ENCODE results near the gene OR4D10. TPM values are rescaled to one million over a fixed set of nuclear protein-coding genes. Genes with fewer than 3 reads are reported as not detected.
"Not testable (repeated sequence)": the region's sequence is repeated elsewhere in the genome, so short reads cannot be mapped to it uniquely, and the experiment has no call there.

OR4D10 gene
- total RNA-seq, result not detected

DNA sequence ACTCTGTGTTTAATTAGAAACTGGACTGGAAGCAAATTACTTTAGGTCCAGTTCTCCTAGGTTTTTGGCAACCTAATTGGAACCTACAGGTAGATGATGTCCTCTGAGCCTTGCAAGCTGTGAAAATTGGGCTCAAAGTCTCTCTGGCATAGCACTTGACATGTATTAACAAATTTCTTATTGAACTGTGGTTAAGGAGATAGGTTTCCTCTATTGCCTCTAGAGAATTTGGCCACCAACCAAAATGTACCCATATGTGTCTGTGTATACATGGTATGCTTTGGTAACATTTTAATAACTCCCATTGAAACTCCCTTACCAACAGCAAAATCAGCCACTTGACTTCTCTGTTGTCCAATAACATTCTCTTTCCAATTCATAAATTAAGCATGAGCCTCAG lies at the start of gene OR4D10:
TSS of gene OR4D10 (plus strand) at position 301 of the 400 bp plus-strand sequence. CDS start 4,115 bp downstream, outside the sequence.
- DNase-seq (ENCODE audit: low spot score), result no peak

DNA sequence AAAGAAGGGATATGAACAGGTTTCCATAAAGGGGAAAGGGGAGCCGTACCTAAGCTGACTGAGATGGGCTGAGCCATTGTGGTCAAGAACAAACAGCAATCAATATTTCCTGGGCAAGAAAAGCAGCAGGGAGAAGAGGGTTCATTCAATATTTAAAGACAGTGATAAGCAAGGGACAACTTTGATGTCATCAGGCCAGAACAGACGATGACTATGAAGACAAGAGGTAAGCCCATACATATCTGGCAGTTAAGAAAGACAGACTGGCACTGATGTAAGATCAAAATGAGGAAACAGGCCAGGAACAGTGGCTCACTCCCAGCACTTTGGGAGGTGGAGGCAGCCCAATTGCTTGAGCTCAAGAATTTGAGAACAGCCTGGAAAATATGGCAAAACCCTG lies 49.3 kb upstream of the OR4D10 start:
- DNase-seq (ENCODE audit: low spot score), result no peak

DNA sequence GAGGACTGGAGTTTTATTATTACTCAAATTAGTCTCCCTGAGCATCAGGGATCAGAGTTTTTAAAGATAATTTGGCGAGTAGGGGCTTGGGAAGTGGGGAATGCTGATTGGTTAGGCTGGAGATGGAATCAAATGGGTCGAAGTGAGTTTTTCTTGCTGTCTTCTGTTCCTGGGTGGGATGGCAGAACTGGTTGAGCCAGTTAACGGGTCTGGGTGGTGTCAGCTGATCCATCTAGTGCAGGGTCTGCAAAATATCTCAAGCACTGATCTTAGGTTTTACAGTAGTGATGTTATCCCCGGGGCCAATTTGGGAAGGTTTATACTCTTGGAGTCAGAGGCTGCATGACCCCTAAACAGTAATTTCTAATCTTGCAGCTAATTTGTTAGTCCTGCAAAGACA lies 48.0 kb upstream of the OR4D10 start:
- no peak for DNase-seq (ENCODE audit: low spot score)

DNA sequence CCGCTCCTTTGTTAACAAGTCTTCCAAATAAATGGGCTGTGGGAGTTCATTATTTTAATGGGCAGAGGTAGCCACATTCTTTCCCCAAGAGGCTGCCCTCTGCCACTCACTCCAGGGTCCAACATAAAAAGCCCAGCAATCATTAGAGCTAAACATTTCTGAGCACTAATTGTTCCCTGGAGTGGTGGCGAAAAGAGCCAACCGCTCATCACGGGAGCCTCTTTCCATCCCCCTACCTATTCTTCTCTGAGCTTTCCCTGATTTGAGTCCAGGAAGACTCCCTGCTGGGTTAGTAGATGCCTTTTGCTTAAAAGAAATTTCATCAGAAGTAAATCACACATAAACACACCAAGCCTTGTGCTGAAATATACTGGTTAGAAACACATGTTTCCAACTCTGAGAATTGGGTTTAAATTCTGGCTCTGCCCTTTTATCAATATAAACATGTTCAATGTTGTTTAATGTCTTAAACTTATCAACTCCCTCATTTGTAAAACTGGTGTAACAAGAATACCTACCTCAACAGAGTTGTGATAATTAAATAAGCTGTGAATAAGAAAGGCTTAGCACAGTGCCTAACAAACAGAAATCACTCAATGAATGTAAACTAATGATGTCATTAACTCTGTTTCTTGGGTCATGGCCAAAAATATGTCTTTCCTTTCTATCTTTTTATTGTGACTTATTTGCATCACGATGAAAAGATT lies 46.6 kb upstream of the OR4D10 start, which contains the start of gene OR5A2:
TSS of gene OR5A2 (minus strand) at position 53 of the 707 bp plus-strand sequence. CDS start 3,460 bp downstream, outside the sequence.
- DNase-seq (ENCODE audit: low spot score), result no peak

DNA sequence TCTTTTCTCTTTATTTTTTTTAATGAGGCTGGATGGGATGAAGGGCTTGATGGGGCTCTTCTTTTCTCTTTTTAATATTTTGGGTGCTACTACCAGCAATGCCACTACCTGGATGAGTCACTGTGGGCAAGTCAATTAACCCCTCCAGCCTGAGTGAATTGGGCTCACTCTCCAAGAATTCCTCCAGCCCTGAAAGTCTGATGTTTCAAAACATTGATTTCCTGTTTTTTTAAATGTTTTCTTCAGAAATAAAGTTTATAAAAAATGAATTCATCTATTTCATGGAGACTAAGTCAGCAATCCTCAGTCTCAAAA lies 46.1 kb upstream of the OR4D10 start:
- no peak for DNase-seq (ENCODE audit: low spot score)

DNA sequence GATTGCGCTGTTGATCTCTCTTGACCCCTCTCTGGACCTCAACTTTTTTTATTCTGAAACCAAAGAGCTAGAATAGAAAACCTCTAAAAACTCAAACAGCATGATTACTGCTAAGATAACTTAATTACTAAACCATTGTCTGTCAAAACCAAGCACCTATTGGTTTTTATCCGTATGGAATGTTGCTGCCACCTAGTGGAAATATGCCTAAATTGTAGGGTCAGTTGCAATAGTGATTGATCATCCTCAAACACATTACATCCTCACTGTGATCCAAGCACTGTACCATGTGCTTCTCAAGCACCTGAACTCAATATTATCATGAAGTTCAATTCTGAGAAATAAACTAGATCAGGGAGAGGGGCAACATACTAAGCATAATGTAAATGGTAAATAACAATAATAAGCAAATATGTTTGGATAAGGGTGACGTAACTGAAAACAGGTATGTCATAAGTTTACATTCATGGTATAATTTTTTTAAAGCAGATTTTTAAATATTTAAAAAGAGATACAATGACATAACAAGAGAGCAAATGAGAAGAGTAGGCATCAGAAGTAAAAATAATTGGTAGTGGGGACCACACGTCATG lies 43.1 kb upstream of the OR4D10 start:
- DNase-seq (ENCODE audit: low spot score), result no peak

DNA sequence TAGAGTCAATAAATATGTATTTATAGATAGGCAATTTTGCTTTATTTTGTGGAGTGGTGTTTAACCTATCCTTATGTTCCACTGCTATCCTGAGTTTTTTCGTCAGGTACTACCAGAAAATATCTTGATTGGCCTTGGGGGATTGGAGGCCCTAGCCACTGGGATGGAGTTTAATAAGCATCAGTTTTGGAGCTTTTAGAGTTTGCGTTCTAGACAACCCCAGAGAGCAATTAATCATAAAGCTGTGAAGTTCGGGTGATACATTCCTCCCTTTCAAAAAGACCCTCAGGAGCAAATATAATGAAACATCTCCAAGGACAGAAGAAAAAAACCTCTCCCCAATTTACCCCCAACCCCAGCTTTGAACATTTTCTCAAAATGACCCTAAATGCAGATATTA lies 36.9 kb upstream of the OR4D10 start, which contains the start of gene OR5A1:
TSS of gene OR5A1 (plus strand) at position 301 of the 400 bp plus-strand sequence. CDS start 6,700 bp downstream, outside the sequence.
- no peak for DNase-seq (ENCODE audit: low spot score)

DNA sequence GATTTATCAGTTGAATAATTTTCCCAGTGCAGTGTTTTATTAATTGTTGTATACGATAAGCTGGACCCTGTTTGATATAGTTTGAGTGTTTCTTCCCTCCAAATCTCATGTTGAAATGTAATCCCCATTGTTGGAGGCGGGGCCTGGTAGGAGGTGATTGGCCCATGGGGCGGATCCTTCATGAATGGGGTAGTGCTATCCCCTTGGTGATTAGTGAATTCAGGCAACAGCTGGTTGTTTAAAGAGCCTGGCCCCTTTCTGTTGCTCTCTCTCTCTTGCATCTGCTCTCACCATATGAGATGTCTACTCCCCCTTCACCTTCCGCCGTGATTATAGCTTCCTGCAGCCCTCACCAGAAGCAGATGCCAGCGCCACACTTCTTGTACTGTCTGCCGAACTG lies 35.3 kb upstream of the OR4D10 start:
- no peak for DNase-seq (ENCODE audit: low spot score)

DNA sequence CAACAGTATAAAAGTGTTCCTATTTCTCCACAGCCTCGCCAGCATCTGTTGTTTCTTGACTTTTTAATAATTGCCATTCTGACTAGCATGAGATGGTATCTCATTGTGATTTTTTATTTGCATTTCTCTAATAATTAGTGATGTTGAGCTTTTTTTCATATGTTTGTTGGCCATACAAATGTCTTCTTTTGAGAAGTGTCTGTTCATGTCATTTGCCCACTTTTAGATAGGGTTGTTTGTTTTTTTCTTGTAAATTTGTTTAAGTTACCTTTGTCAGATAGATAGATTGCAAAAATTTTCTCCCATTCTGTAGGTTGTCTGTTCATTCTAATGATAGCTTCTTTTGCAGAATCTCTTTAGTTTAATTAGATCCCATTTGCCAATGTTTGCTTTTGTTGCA lies 27.5 kb upstream of the OR4D10 start:
- DNase-seq (ENCODE audit: low spot score), result not testable (repeated sequence)

DNA sequence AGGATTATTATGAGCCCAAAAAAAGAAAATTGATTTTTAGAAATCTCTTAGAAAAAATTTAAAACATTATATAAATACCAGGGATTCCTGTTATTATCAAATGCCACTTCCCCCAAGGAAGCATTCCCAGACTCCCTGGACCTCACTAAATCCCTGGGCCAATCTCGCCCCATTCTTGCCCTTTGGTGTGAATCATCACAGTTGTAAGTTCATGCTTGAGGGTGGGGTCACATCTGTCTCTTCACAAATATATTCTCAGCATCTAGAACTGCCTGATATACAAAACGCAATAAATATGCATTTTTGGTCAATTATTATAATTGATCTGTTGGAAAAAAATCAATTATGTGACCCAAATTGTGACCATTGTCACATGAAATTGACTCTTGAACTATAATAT lies 24.6 kb upstream of the OR4D10 start:
- DNase-seq (ENCODE audit: low spot score), result no peak

DNA sequence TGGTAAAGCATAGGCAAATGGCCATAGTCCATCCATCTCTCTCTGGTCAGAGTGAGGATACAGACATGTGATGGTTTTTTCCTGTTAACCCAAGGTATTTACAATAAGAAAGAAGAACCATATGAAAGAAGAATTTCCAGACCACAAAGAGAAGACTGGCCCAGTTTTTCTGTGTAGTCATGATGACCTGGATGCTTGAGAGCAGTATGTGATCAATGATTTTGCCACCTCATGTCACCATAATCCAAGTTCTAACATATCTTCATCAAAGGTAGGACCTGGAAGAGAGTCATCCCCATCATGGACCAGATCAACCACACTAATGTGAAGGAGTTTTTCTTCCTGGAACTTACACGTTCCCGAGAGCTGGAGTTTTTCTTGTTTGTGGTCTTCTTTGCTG lies 16.5 kb upstream of the OR4D10 start, which contains the start of gene OR4D6:
TSS of gene OR4D6 (plus strand) at position 301 of the 400 bp plus-strand sequence. CDS start at position 301, 0 bp downstream.
- DNase-seq (ENCODE audit: low spot score), result no peak

DNA sequence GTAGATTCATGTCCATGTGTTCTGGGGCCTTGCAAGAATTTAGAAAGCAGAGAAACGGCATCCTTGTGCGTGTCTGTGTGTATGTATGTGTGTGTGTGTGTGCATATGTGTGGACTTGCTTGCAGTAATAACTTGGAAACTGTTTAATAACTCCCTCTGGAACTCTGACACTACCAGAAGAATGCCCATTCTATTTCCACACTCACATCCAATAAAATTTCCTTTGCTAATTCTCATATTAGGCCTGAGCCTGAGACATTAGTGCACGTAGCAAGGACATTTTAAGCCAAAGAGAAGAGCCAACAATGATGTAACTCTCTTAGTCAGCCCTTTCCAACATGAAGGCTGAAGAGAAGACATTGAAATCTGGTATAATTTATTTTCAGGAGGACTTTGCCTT lies 13.2 kb upstream of the OR4D10 start:
- DNase-seq (ENCODE audit: low spot score), result no peak

DNA sequence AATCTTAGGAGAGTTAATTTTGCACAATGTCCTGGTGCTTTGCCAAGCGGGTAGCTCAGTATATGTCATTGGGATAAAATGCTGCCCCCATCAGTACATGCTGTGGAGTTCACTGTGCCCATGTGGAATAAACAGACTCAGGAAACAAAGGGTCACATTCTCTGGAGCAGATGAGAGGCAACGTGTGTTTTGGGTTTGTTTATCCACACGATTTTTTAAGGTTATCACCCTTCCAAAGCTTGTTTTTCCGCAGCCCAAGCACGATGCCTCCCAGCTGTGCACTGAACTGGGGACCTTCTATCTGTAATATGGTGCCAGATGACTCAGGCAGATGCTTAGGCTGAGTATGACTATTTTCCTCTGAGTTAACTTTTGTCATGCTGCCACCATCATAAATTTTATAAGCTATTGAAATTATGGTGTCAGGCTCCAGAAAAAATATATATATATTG lies 9.9 kb upstream of the OR4D10 start:
- DNase-seq (ENCODE audit: low spot score), result peak; percentile 44

DNA sequence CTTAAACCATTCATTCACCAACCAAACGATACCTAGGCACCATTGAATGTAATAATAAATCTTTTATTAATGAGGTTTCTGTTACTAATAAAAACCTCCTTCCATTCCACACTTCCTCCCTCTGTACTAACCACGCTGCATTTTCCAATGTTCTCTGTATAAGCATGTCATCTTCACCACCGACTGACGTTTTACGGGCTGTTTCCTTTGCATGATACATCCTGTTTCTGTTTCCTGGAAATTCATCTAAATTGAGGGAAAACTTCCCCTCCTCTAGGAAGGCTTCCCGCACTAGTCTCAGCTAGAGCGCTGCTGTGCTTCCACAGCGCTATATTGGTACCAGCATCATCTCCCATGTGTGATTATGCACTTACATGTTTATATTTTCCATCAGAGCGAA lies 2.1 kb downstream of the OR4D10 start:
- DNase-seq (ENCODE audit: low spot score), result no peak

DNA sequence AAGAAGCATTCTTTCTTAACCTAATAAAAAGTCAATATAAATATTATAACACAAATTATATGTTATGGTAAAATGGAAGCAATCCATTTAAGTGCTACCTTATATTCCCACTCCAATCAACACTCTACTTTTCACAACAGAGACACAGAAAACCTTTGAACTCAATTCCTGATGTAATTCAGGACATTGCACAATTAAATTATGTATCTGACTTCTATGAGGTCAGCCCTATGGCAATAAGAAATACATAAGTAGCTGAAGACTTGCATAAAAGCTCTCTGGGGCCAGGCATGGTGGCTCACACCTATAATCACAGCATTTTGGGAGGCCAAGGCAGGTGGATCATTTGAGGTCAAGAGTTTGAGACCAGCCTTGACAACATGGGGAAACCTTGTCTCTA lies 6.8 kb downstream of the OR4D10 start:
- no peak for DNase-seq (ENCODE audit: low spot score)

DNA sequence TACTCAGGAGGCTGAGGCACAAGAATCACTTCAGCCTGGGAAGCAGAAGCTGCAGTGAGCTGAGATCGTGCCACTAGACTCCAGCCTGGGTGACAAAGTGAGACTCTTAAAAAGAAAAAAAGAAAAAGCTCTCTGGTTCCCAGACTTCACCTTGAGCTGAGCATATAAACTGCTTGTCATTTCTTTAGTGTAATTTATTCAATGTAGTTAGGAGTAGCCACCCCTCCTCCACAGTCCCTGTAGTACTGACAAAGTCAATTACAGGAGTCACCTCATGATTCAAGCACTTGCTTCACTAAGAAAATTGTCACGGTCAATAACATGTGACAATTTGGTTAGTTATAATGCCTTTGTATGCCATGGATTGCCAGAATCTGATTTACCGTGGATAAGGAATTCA lies 7.2 kb downstream of the OR4D10 start:
- no peak for DNase-seq (ENCODE audit: low spot score)

DNA sequence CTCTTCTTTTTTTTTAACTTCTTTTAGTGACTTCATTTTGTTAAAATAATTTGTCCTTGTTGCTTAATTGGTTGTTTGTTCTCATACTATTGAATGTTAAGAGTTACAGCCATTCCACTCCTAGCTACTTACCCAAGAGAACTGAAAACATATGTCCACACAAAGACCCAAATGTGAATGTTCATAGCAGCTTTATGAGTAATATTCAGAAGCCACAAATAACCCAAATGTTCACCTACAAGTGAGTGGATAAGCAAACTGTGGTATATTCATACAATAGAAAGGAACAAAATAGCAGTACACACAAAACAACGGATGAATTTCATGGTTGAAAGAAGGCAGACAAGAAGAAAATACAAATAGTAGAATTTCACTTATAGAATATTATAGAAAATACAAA lies 28.8 kb downstream of the OR4D10 start:
- DNase-seq (ENCODE audit: low spot score), result no peak

DNA sequence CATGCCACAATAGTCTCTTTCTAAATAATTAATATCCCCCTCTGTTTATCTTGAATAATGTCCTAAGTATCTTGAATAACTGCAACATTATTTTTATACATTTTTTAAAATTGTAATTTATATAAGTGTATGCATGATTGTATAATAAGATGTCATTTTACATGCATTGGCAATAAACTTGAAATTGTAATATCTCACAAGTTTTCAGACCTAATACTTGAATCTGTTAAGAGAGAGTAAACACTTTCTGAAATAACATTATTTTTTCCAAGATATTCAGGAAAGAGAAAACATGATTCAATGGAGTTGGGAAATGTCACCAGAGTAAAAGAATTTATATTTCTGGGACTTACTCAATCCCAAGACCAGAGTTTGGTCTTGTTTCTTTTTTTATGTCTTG lies 30.2 kb downstream of the OR4D10 start, which contains the start of gene OR4D11:
TSS of gene OR4D11 (plus strand) at position 301 of the 400 bp plus-strand sequence. CDS start at position 301, 0 bp downstream.
- no peak for DNase-seq (ENCODE audit: low spot score)

DNA sequence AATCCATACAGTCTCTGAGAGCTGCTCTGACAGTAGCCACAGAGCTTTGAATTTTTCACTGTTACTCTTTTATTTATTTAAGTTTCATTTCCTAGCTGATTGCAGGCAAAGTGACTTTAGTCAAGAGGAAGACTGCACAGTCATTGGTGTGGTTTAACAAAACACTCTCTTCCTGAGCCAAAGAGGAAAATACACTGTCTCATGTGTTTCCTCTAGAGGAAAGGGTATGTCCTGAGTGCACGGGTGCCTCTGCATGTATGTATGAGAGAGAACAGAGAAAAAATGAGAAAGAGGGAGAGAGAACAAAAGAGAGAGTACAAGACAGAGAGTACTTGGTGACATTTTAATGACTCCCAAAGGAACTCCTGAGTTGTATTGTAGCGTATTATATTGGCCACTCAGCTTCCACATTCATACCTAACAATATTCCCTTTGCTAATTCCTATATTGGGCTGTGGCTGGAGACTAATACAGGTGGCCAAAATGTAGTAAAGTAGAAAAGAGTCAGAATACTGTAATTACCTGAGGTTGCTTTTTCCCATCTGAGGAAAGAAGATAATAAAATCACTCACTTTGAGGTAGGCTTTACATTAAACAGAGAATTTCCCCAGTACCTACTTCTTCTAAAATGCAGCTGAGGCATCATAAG lies 38.0 kb downstream of the OR4D10 start, which contains the start of gene OR4D9:
TSS of gene OR4D9 (plus strand) at position 599 of the 649 bp plus-strand sequence. CDS start 3,374 bp downstream, outside the sequence.
- DNase-seq (ENCODE audit: low spot score), result no peak

DNA sequence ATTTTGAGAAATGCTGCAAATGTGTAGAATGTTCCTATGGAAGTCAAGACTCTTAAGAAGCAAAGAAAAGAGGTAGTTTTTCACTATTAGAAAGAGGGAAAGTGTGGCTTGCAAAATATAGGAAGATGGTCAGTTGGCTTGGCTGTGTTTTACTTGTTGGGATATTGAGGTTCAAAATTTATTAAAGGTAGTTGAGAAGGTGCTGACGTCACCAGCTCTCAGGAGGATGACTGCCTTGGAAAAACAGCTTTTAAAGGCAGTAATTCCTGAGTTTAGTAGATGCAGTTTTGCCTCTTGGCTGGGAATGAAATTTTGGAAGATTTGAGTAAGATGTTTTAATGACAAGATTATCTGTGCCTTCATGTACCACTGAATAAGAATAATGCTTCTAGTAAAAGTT lies 38.6 kb downstream of the OR4D10 start:
- DNase-seq (ENCODE audit: low spot score), result no peak

DNA sequence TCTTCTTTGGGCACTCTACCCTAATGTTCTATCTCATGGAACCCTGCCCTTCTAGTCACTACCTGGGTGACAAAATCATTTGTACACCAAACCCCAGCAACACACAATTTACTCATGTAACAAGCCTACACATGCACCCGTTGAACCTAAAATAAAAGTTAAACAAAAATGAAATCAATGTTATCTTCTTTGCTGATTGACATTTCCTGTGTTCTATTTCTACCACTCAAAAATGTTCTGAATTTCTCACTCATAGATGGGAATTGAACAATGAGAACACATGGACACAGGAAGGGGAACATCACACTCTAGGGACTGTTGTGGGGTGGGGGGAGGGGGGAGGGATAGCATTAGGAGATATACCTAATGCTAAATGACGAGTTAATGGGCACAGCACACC lies 47.0 kb downstream of the OR4D10 start:
- DNase-seq (ENCODE audit: low spot score), result not testable (repeated sequence)

DNA sequence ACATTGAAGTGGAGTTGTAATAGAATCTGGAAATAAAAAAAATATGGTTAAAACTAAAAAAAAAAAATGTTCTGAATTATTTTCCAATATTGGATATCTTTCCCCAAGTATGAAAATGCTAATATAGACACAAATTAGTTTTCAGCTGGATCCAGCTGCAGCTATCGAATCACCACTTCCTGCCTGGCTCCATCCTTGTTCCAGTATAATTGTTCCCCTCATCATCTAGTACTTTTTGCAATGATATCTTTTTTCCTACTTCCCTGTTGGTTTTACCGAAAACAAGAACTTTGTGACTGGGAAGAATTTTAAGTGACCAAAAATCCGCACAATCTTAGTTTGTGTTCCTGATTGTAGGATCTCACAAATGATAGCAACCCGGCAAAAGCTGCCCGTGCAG lies 47.6 kb downstream of the OR4D10 start:
- no peak for DNase-seq (ENCODE audit: low spot score)

DNA sequence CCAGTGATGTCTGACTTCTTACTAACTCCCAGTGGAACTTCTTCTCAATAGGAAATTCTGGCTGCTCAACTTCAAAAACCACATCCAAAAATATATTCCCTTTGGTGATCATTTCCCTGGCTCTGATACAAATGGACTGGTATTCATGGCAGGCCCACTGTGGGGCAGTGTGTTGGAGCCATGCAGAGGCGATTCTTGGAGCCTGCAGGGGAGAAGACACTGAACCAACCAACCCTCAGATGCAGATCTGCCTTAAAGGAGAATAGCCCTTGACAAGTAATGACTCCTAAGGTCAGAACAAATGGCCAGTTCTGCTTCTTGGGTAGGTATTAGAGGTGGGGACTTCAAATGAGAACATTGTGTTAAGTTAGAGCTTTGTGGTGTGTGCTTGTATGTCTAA lies 50.4 kb downstream of the OR4D10 start:
- no peak for DNase-seq (ENCODE audit: low spot score)

Measured in ureter (tissue), 1 donor.